ENCODE measurements around the gene PLAGL2.

DNA sequence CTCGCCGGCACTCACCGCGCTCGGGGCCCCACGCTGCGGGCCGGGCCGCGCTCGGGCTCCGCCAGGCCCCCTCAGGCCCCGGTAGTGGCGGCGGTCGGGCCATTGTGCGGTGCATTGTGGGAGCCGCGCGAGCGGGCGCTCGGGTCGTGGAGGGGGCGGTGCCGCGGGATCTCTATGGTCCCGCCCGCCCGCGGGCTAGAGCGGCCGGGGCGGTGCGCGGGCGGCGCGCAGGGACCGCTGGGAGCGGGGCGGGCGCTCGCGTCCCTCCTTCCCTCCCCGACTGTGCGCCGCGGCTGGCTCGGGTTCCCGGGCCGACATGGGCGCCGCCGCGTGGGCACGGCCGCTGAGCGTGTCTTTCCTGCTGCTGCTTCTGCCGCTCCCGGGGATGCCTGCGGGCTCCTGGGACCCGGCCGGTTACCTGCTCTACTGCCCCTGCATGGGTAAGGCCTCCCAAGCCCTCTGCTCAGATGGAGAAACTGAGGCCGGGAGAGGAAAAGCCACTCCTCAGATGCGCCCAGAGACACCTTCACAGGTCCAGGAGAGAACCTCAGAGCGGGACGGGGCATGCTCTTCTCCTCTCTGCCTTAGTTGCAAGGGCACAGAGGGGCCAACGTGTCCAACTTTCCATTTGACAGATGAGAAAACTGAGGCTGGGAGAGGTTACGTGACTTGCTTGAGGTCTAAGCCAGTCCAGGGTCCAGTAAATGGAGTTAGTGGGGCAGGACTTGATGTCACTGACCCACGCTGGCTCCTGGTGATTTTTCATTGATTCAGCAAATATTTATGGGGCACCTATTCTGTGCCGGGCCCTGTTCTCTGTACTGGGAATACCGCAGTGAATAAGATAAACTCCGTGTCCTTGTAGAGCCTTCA lies at the start of gene PLAGL2, which contains the start of gene POFUT1:
- TF ChIP-seq, protein P1, sequence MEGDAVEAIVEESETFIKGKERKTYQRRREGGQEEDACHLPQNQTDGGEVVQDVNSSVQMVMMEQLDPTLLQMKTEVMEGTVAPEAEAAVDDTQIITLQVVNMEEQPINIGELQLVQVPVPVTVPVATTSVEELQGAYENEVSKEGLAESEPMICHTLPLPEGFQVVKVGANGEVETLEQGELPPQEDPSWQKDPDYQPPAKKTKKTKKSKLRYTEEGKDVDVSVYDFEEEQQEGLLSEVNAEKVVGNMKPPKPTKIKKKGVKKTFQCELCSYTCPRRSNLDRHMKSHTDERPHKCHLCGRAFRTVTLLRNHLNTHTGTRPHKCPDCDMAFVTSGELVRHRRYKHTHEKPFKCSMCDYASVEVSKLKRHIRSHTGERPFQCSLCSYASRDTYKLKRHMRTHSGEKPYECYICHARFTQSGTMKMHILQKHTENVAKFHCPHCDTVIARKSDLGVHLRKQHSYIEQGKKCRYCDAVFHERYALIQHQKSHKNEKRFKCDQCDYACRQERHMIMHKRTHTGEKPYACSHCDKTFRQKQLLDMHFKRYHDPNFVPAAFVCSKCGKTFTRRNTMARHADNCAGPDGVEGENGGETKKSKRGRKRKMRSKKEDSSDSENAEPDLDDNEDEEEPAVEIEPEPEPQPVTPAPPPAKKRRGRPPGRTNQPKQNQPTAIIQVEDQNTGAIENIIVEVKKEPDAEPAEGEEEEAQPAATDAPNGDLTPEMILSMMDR (conservative IDR thresholded peaks at IDR 0.05; ENCODE audit: low read depth, low read length), result 0 out of 2 replicates have a peak, but pooled peaks have one; percentile 36
- TF ChIP-seq EZH2 (IDR thresholded peaks at IDR 0.05; ENCODE audit: borderline replicate concordance, low read depth, low read length, poor library complexity, severe bottlenecking), result no peak

All from A673 (cell line).